PC-9 (cell line): ENCODE data around the gene OSBPL3. TPM values are rescaled to one million over a fixed set of nuclear protein-coding genes. Genes with fewer than 3 reads are reported as not detected.
A peak's percentile ranks its signal among the peaks of the same experiment; 100 is the strongest.

Source experiments
- BruUV-seq: library from RNA; stranded (reverse); fragments of 400-500 nt; replicated peaks from 2 replicates; lab custom pipeline; 2021; lab: Mats Ljungman, UMichigan
- CTCF ChIA-PET: fragments of 300-600 bp; sonication (Branson Sonifier 250); formaldehyde crosslinking; loops from one replicate; lab custom pipeline; 2022; ENCODE audit warnings: antibody characterized with exemption; lab: Charles Lee
- POLR2A ChIA-PET: fragments of 300-600 bp; sonication (Branson Sonifier 250); formaldehyde crosslinking; loops from one replicate; lab custom pipeline; 2022; ENCODE audit warnings: antibody characterized with exemption; ENCODE audit not compliant: unreplicated experiment; lab: Charles Lee
- DNase-seq, 2 experiments: peaks; one replicate each; pipeline versions ENCODE4 v3.0.0 to v3.0.0-alpha.2; 2015 to 2022; ENCODE audit warnings: mixed read lengths in 1 of 2
- H2AFZ ChIP-seq: fragments of 200-600 bp; sonication (generic); 2 replicates; pipeline ENCODE4 v1.8.1; 2017; ENCODE audit warnings: antibody characterized with exemption
- H3F3A ChIP-seq: fragments of 200-600 bp; sonication (generic); 2 replicates; pipeline ENCODE4 v1.8.1; 2017; ENCODE audit warnings: antibody characterized with exemption, mild to moderate bottlenecking, low read depth; ENCODE audit not compliant: insufficient read depth
- H3K27ac ChIP-seq: fragments of 200-600 bp; sonication (generic); 2 replicates; pipeline ENCODE4 v1.6.1; 2016; ENCODE audit warnings: mixed run types
- H3K27me3 ChIP-seq: fragments of 200-600 bp; sonication (generic); 2 replicates; pipeline ENCODE4 v1.6.1; 2016; ENCODE audit warnings: low read depth, mixed run types; ENCODE audit not compliant: insufficient read depth
- H3K36me3 ChIP-seq: fragments of 200-600 bp; sonication (generic); 2 replicates; pipeline ENCODE4 v1.6.1; 2016; ENCODE audit warnings: low read depth, mixed run types
- H3K4me1 ChIP-seq: fragments of 200-600 bp; sonication (generic); replicated peaks from 2 replicates; pipeline ENCODE4 v1.6.1; 2016; ENCODE audit warnings: mixed run types; ENCODE audit not compliant: insufficient read depth
- H3K4me2 ChIP-seq: fragments of 200-600 bp; sonication (generic); 2 replicates; pipeline ENCODE4 v1.6.1; 2017; ENCODE audit warnings: mixed run types
- H3K4me3 ChIP-seq: fragments of 200-600 bp; sonication (generic); 2 replicates; pipeline ENCODE4 v1.6.1; 2016; ENCODE audit warnings: mixed run types
- H3K79me2 ChIP-seq: fragments of 200-600 bp; sonication (generic); 2 replicates; pipeline ENCODE4 v1.6.1; 2017; ENCODE audit warnings: low read depth, mixed run types
- H3K9me2 ChIP-seq: fragments of 200-600 bp; sonication (generic); 2 replicates; pipeline ENCODE4 v1.8.1; 2017; ENCODE audit warnings: mild to moderate bottlenecking; ENCODE audit not compliant: insufficient read depth
- H3K9me3 ChIP-seq: fragments of 200-600 bp; sonication (generic); 2 replicates; pipeline ENCODE4 v1.8.1; 2016; ENCODE audit warnings: low read depth; ENCODE audit not compliant: insufficient read depth
- H4K20me1 ChIP-seq: fragments of 200-600 bp; sonication (generic); 2 replicates; pipeline ENCODE4 v1.8.1; 2017; ENCODE audit not compliant: insufficient read depth
- CTCF ChIP-seq: fragments of 200-600 bp; sonication (generic); conservative IDR thresholded peaks from 2 replicates; pipeline ENCODE4 v1.6.1; 2017; ENCODE audit warnings: mixed run types, antibody characterized with exemption, mild to moderate bottlenecking, moderate library complexity
- EZH2 ChIP-seq: fragments of 200-600 bp; sonication (generic); IDR thresholded peaks from 2 replicates; pipeline ENCODE4 v1.8.0; 2017; ENCODE audit warnings: antibody characterized with exemption, low read depth
- intact Hi-C: fragments of 100-400 bp; cut with micrococcal nuclease; formaldehyde crosslinking; loops from one replicate; pipeline ENCODE4 v1.10.0; 2022; ENCODE audit not compliant: unreplicated experiment
- total RNA-seq: library from RNA; stranded (reverse); gene quantifications from 2 replicates; pipeline ENCODE4 v1.2.3, GENCODE V29; 2021

The OSBPL3 gene
- total RNA-seq, 1 experiment from 2014 or later, result 87.6 TPM

GRCh38 chr7:24908166-24908565 is 71.8 kb downstream of the OSBPL3 start:
- H3K27ac ChIP-seq, result peak overlapping the region; percentile 86
- H3K27me3 ChIP-seq, result no peaks in the 10 kb centered on the region
- H3F3A ChIP-seq, result peaks cover 30% of the 10 kb centered on the region
- H3K9me3 ChIP-seq, result no peaks in the 10 kb centered on the region; the same call in 1 of the 2 replicates
- TF ChIP-seq EZH2 (no peak), CTCF (no peak)
- intact Hi-C loops, result no loop called here
- POLR2A ChIA-PET, result interaction anchor here (0.6 kb wide), 1 partner anchor 101 kb away, joined by 3 read pairs; no protein-coding TSS in a partner anchor
- peaks cover 58% of the 10 kb centered on the region for H3K4me1 ChIP-seq
- no peak for DNase-seq
- H2AFZ ChIP-seq, result peak overlapping the region; percentile 17; the same call in 1 of the 2 replicates
- H4K20me1 ChIP-seq, result no peaks in the 10 kb centered on the region
- BruUV-seq, result TSS peak; percentile 80
- H3K79me2 ChIP-seq, result peaks cover 85% of the 10 kb centered on the region
- CTCF ChIA-PET, result interaction anchor here (0.7 kb wide), 1 partner anchor 87 kb away, joined by 3 read pairs; no protein-coding TSS in a partner anchor
- H3K4me2 ChIP-seq, result peak overlapping the region; percentile 68
- peak overlapping the region; percentile 21; the same call in 1 of the 2 replicates for H3K4me3 ChIP-seq
- 0 out of 2 replicates have a peak, but pooled peaks cover 6% of the 10 kb centered on the region for H3K36me3 ChIP-seq
- no peaks in the 10 kb centered on the region for H3K9me2 ChIP-seq

DNA sequence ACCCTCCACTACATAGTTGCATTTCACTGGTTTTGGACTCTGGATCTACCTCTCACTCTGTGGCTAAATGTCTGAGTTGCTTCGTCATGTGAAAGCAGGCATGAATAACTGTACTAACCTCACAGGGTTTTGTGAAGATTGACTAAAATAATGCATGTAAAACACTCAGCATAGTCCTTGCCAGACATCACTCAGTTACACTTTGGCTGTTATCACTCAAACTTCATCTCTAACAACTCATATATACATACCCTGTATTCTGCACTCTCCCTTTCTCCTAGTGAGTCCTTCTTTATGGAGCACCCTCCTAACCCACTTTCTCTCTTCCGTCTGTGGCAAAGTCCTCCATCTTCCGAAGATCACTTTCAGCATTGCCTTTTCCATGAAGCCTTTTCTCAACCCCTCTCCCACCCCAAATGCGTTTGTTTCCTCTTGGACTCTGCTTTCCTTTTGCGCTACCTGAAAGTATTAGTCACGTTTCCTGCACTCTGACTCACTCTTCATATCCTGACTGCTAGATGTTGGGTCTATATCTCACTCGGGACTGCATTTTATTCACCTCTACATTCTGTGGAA is 72.6 kb downstream of the OSBPL3 start:
- CTCF ChIA-PET, result interaction anchor here (0.6 kb wide), 2 partner anchors 13 to 191 kb away, joined by 3 read pairs; no protein-coding TSS in a partner anchor
- TSS peak; percentile 49 for BruUV-seq

More for the DNA sequence above, 72.6 kb downstream of the OSBPL3 start:
- no peaks in the 10 kb centered on the region for H3K27me3 ChIP-seq
- peak; percentile 47 to 88 for DNase-seq
- H3K27ac ChIP-seq, result peak overlapping the region; percentile 86
- peak overlapping the region; percentile 17 for H2AFZ ChIP-seq
- POLR2A ChIA-PET, result no interaction called here
- H3K4me3 ChIP-seq, result peak overlapping the region; percentile 21
- no peaks in the 10 kb centered on the region; the same call in 1 of the 2 replicates for H3K9me3 ChIP-seq
- peaks cover 58% of the 10 kb centered on the region for H3K4me1 ChIP-seq
- no peaks in the 10 kb centered on the region for H3K9me2 ChIP-seq
- H3F3A ChIP-seq, result peaks cover 30% of the 10 kb centered on the region
- intact Hi-C loops, result loop anchor here (1.0 to 2.0 kb wide), 4 partner anchors 73 to 163 kb away; partner anchors contain the start of gene OSBPL3
- H3K4me2 ChIP-seq, result peak overlapping the region; percentile 68
- no peaks in the 10 kb centered on the region for H4K20me1 ChIP-seq
- no peak for TF ChIP-seq CTCF
- H3K79me2 ChIP-seq, result peaks cover 87% of the 10 kb centered on the region
- H3K36me3 ChIP-seq, result 0 out of 2 replicates have a peak, but pooled peaks cover 6% of the 10 kb centered on the region
